ENCODE measurements around the gene NALCN. TPM values are rescaled to one million over a fixed set of nuclear protein-coding genes. Genes with fewer than 3 reads are reported as not detected.

The NALCN gene
- total and polyA plus RNA-seq, 2 of the 8 experiments (the other 6 are each of a cell fraction or from before 2014, with no cell fraction given) = 0.26 to 0.54 TPM

DNA sequence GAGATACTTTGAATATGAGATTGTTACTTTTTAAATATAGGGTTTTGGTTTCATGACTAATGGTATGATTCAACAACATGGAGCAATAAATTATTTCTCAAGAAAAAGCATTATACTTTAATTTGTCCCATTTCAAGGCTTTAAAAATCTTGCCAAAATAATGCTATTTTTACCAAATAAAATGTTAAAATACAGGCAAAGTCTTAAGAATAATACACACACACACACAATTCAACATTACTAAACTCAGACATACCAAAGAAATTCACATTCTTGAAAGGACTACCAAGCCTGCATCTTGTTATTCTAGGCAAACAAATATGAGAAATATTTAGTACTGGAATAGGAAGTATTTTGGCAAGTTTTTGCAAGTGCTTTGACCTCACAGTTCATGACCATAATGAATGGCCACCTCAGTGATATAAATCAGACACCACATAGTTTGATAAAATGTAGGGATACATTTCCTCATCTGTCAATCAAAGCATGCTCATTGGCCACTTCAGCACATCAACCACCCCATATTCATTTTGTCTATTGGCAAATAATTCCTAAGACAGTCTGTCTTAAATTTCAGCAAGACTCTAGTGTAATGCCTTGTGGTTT lies 107.2 kb downstream of the NALCN start:
- H3K9me3 ChIP-seq (ENCODE audit: insufficient read depth in 2 of 2, low read depth in 1 of 2, low read length in 1 of 2) = no peaks in the 10 kb centered on the region
- H3K23ac ChIP-seq (ENCODE audit: insufficient read length) = no peak overlapping the region
- H2BK20ac ChIP-seq (ENCODE audit: low read length) = no peak overlapping the region
- no peak overlapping the region for H3K14ac ChIP-seq (ENCODE audit: insufficient read length)
- POLR2A ChIA-PET (ENCODE audit: partially characterized antibody) = no interaction called here
- no peak overlapping the region for H3K56ac ChIP-seq (replicated peaks; ENCODE audit: insufficient read length, low read depth, low read length)
- H3K4me2 ChIP-seq (ENCODE audit: insufficient read depth in 1 of 2, low read depth in 2 of 2, low read length in 2 of 2) = no peak overlapping the region
- no peak overlapping the region for H3K27ac ChIP-seq (ENCODE audit: low read depth, low read length)
- H2BK12ac ChIP-seq (ENCODE audit: low read depth, low read length) = no peak overlapping the region
- H2BK15ac ChIP-seq (ENCODE audit: low read length) = no peak overlapping the region
- FAIRE-seq (no peak), DNase-seq (ENCODE audit: low read depth in 1 of 2, low spot score in 2 of 2) (no peak)
- no peak overlapping the region for H4K8ac ChIP-seq (ENCODE audit: extremely low read depth, insufficient read depth, low read length)
- H3K23me2 ChIP-seq (ENCODE audit: low read depth, low read length) = no peaks in the 10 kb centered on the region
- CTCF ChIA-PET (ENCODE audit: partially characterized antibody) = interaction anchor here (0.6 kb wide), 1 partner anchor 9 kb away, joined by 3 read pairs; no protein-coding TSS in a partner anchor
- H3K79me2 ChIP-seq (ENCODE audit: control insufficient read depth in 1 of 2, insufficient read depth in 2 of 2, low read length in 2 of 2) = no peaks in the 10 kb centered on the region
- H3K4me1 ChIP-seq (replicated peaks in 1 of 4; ENCODE audit: control insufficient read depth in 3 of 4, insufficient read depth in 4 of 4, low read length in 3 of 4) = no peaks in the 10 kb centered on the region
- H2AFZ ChIP-seq (ENCODE audit: low read length) = no peak overlapping the region
- H3K9ac ChIP-seq (replicated peaks in 1 of 4; ENCODE audit: extremely low read depth in 1 of 4, low read depth in 3 of 4, low read length in 3 of 4) = no peak overlapping the region
- H3K27me3 ChIP-seq (replicated peaks in 1 of 4; ENCODE audit: control insufficient read depth in 3 of 4, extremely low read depth in 1 of 4, insufficient read depth in 3 of 4, low read length in 3 of 4) = no peaks in the 10 kb centered on the region
- no peak overlapping the region for H3K4me3 ChIP-seq (ENCODE audit: extremely low read depth in 1 of 4, insufficient read depth in 2 of 4, low read depth in 3 of 4, low read length in 4 of 4)
- H4K5ac ChIP-seq (ENCODE audit: insufficient read length, low read depth, low read length) = no peak overlapping the region
- H4K20me1 ChIP-seq (replicated peaks in 1 of 2; ENCODE audit: control insufficient read depth in 1 of 2, insufficient read depth in 2 of 2, low read length in 2 of 2) = no peaks in the 10 kb centered on the region
- H2AK5ac ChIP-seq (ENCODE audit: low read depth, low read length) = no peak overlapping the region
- H3K18ac ChIP-seq (ENCODE audit: extremely low read depth, low read length) = no peak overlapping the region
- no peak overlapping the region for H4K91ac ChIP-seq (replicated peaks; ENCODE audit: insufficient read length, low read length)
- no peak overlapping the region for H2BK5ac ChIP-seq (ENCODE audit: low read depth, low read length)
- H3K79me1 ChIP-seq (ENCODE audit: low read depth, low read length) = no peaks in the 10 kb centered on the region
- H3K4ac ChIP-seq (replicated peaks; ENCODE audit: insufficient read length, low read depth, low read length) = no peak overlapping the region
- H2BK120ac ChIP-seq (replicated peaks; ENCODE audit: low read depth, low read length) = no peak overlapping the region
- no peaks in the 10 kb centered on the region for H3K36me3 ChIP-seq (ENCODE audit: control insufficient read depth in 2 of 4, insufficient read depth in 4 of 4, low read length in 3 of 4)
- TF ChIP-seq JUN (IDR thresholded peaks at IDR 0.05; ENCODE audit: low read depth, low read length) (no peak), TAF1 (IDR thresholded peaks at IDR 0.05; ENCODE audit: low read depth, low read length) (no peak), POLR2A (IDR thresholded peaks at IDR 0.05; ENCODE audit: control extremely low read depth in 1 of 2, low read depth in 2 of 2, low read length in 2 of 2) (no peak), RBBP5 (IDR thresholded peaks at IDR 0.05; ENCODE audit: borderline replicate concordance, low read depth, low read length) (no peak), EGR1 (IDR thresholded peaks at IDR 0.05; ENCODE audit: borderline replicate concordance, low read depth, low read length) (no peak), BRCA1 (IDR thresholded peaks at IDR 0.05; ENCODE audit: low read depth, low read length) (no peak), SAP30 (IDR thresholded peaks at IDR 0.05; ENCODE audit: insufficient read depth, insufficient replicate concordance, low read length) (no peak), SP2 (IDR thresholded peaks at IDR 0.05; ENCODE audit: low read length) (no peak), SP1 (IDR thresholded peaks at IDR 0.05; ENCODE audit: low read depth, low read length) (no peak), RXRA (IDR thresholded peaks at IDR 0.05; ENCODE audit: insufficient read depth, low read depth, low read length) (no peak), RAD21 (IDR thresholded peaks at IDR 0.05 in 1 of 2, conservative IDR thresholded peaks at IDR 0.05 in 1 of 2; ENCODE audit: low read depth in 2 of 2, low read length in 2 of 2) (no peak)
- TF ChIP-seq, protein P1, sequence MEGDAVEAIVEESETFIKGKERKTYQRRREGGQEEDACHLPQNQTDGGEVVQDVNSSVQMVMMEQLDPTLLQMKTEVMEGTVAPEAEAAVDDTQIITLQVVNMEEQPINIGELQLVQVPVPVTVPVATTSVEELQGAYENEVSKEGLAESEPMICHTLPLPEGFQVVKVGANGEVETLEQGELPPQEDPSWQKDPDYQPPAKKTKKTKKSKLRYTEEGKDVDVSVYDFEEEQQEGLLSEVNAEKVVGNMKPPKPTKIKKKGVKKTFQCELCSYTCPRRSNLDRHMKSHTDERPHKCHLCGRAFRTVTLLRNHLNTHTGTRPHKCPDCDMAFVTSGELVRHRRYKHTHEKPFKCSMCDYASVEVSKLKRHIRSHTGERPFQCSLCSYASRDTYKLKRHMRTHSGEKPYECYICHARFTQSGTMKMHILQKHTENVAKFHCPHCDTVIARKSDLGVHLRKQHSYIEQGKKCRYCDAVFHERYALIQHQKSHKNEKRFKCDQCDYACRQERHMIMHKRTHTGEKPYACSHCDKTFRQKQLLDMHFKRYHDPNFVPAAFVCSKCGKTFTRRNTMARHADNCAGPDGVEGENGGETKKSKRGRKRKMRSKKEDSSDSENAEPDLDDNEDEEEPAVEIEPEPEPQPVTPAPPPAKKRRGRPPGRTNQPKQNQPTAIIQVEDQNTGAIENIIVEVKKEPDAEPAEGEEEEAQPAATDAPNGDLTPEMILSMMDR (IDR thresholded peaks at IDR 0.05; ENCODE audit: control extremely low read depth in 1 of 3, insufficient read depth in 1 of 3, low read depth in 1 of 3, low read length in 3 of 3) = no peak

Measured in H1 (cell line).